Neural cell (in vitro differentiated cells): Measurements from ENCODE around the gene PDE7B.

ENCODE experiments used
- CTCF ChIP-seq: fragments of 450-650 bp; IDR thresholded peaks from 2 replicates; pipeline ENCODE4 v1.5.1; 2014; ENCODE audit warnings: antibody characterized with exemption, mild to moderate bottlenecking, moderate library complexity; ENCODE audit not compliant: poor library complexity, severe bottlenecking
- EZH2 ChIP-seq: fragments of 200-600, 300-800 bp; shearing (Covaris generic), sonication (generic); IDR thresholded peaks from 2 replicates; pipeline ENCODE4 v1.6.1; 2014; ENCODE audit warnings: antibody characterized with exemption, low read length, borderline replicate concordance, mild to moderate bottlenecking; ENCODE audit not compliant: insufficient read depth, poor library complexity, severe bottlenecking
- POLR2AphosphoS5 ChIP-seq: IDR thresholded peaks from 2 replicates; pipeline ENCODE4 v1.6.1; 2012
- REST ChIP-seq: IDR thresholded peaks from 2 replicates; pipeline ENCODE4 v1.6.1; 2012; ENCODE audit warnings: borderline replicate concordance
- TAF1 ChIP-seq: IDR thresholded peaks from 2 replicates; pipeline ENCODE4 v1.6.1; 2012; ENCODE audit warnings: low read depth

GRCh38 chr6:136226027-136226673 lies 374.6 kb downstream of the PDE7B start:
- TF ChIP-seq TAF1, result no peak
- no peak for TF ChIP-seq REST
- peak; percentile 98 for TF ChIP-seq CTCF
- TF ChIP-seq POLR2AphosphoS5, result no peak
- TF ChIP-seq EZH2, result no peak
